ENCODE data around the gene TCF12. TPM values are rescaled to one million over a fixed set of nuclear protein-coding genes. Genes with fewer than 3 reads are reported as not detected.

TCF12 gene
- total and polyA plus RNA-seq, 11 donors: 6.5 to 77.3 (median 43.5) TPM

- no peak overlapping the region for H3K4me3 ChIP-seq
- no peak for TF ChIP-seq CTCF (IDR thresholded peaks at IDR 0.05)
- no peak for TF ChIP-seq POLR2A (IDR thresholded peaks at IDR 0.05)
- no peaks in the 10 kb centered on the region for H3K27me3 ChIP-seq
- intact Hi-C loops (cut with DNase I): loop anchor here in 7 of 10 donors (10.0 kb wide), 5 partner anchors 209 to 639 kb away; partner anchors contain the start of gene TCF12 (in 4 of the 7)
- no peak for DNase-seq
- peaks cover 0 to 69% (median 46%) of the 10 kb centered on the region in 12 donors for H3K4me1 ChIP-seq
- WGBS, 4 donors: 86 to 88% (median 86%) methylated on average over 4 of the region's 4 CpGs
- H3K36me3 ChIP-seq: no peaks in the 10 kb centered on the region
- no peaks in the 10 kb centered on the region for H3K9me3 ChIP-seq
- peak overlapping the region in 1 of 12 donors; percentile 23 for H3K27ac ChIP-seq
- no peak for ATAC-seq
Measured at GRCh38 chr15:57134071-57134605, 215.7 kb downstream of the TCF12 start.

DNA sequence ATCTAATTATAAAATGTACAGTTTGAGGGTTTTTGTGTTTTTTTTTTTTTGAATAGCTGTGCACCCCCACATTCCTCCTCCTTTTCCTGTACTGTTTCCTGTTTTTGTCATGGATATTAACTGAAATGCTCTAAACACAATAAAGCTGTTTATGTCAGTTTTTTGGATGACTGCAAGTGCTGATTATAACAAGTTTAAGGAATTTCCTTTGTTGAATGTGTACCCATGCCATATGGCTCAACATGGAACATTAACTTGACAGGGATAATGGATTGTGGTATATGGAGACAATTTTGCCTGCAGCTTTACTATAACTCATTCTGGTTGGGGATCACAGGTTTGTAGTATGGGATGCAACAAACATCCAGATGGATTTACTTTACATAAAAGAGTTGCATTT, 216.4 kb downstream of the TCF12 start:
- Histone ChIP-seq H3K27me3 (no peaks in the 10 kb centered on the region), H3K36me3 (no peaks in the 10 kb centered on the region), H3K27ac (peak overlapping the region in 2 of 12 donors; percentile 31 to 72), H3K4me3 (no peak overlapping the region), H3K4me1 (peaks cover 0 to 66% (median 46%) of the 10 kb centered on the region in 12 donors), H3K9me3 (no peaks in the 10 kb centered on the region)
- DNase-seq (no peak), ATAC-seq (peak in 2 of 4 donors; percentile 14 to 32)
- TF ChIP-seq POLR2A (IDR thresholded peaks at IDR 0.05) (no peak), CTCF (IDR thresholded peaks at IDR 0.05) (no peak)
- intact Hi-C loops (cut with DNase I): loop anchor here in 8 of 10 donors (5.0 to 10.0 kb wide), 8 partner anchors 210 to 640 kb away; partner anchors contain the start of gene TCF12 (in 6 of the 8)

DNA sequence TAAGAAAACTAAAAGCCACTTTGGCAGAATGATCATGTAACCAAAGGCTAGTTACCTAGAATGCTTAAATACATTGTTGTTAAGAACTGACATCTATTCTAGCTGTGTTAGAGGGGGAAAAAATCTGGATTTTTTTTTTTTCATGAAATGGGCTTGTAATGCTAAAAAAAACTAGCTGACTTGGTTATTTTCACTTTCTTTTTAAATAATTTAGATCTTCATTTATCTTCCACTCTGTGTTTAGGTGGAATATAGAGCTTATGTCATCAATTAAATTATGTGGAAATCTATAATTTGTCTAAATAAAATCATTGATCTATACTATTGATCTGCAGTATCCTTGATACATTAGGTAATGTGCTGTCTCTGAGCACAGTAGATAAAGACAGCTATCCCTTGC, 217.4 kb downstream of the TCF12 start:
- Histone ChIP-seq H3K4me3 (peak overlapping the region in 4 of 12 donors; percentile 3 to 35 (median 8)), H3K9me3 (no peaks in the 10 kb centered on the region), H3K4me1 (peaks cover 0 to 57% (median 47%) of the 10 kb centered on the region in 12 donors), H3K27me3 (no peaks in the 10 kb centered on the region), H3K36me3 (no peaks in the 10 kb centered on the region), H3K27ac (peak overlapping the region in 2 of 12 donors; percentile 31 to 72)
- ATAC-seq: no peak
- no peak for DNase-seq
- intact Hi-C loops (cut with DNase I): loop anchor here in 8 of 10 donors (5.0 to 10.0 kb wide), 8 partner anchors 211 to 641 kb away; partner anchors contain the start of gene TCF12 (in 6 of the 8)
- TF ChIP-seq CTCF (IDR thresholded peaks at IDR 0.05) (no peak), POLR2A (IDR thresholded peaks at IDR 0.05) (no peak)

DNA sequence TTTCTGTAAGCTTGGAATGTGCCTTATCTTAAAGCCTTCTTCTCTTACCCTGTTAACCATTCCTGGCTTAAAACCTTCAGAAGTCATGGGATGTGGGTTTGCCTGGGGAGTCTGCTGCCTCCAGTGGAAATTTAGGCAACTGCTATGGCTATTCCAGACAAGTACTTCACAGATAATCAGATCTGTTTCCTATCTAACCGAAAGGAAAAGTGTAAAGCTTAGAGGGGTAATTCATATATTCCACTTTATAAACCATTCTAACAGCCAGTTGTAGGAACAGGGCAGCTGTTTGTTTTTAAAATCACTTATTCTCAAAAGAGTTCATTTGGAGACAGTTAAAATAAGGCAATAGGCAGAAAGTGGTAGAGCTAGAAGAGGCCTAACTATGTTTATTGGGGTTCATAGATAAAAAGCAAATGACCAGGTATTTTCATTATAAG, 219.9 kb downstream of the TCF12 start:
- intact Hi-C loops (cut with DNase I): loop anchor here in 9 of 10 donors (2.0 to 10.0 kb wide), 9 partner anchors 214 to 644 kb away; partner anchors contain the start of gene TCF12 (in 7 of the 9)
- Histone ChIP-seq H3K27ac (no peak overlapping the region), H3K4me3 (no peak overlapping the region), H3K4me1 (peaks cover 0 to 56% (median 41%) of the 10 kb centered on the region in 12 donors), H3K27me3 (no peaks in the 10 kb centered on the region), H3K9me3 (no peaks in the 10 kb centered on the region), H3K36me3 (no peaks in the 10 kb centered on the region)
- DNase-seq: peak in 1 of 5 donors; percentile 31
- WGBS, 4 donors: 3 to 5% (median 5%) methylated on average over 1 of the region's 1 CpG
- peak; percentile 53 to 82 (median 78) for ATAC-seq
- peak; percentile 60 to 86 (median 78) for TF ChIP-seq CTCF (IDR thresholded peaks at IDR 0.05)
- no peak for TF ChIP-seq POLR2A (IDR thresholded peaks at IDR 0.05)
